Natural killer cell (primary cell): Measurements from ENCODE around the gene PTPRA. TPM values are rescaled to one million over a fixed set of nuclear protein-coding genes. Genes with fewer than 3 reads are reported as not detected.

Source experiments
- ATAC-seq, 3 donors: fragments of 150-1000 bp in 2 of 3; fragments of 200-7000 bp in 1 of 3; cut with Tn5 transposase; 1 replicate in 1 of 3; 2 replicates in 2 of 3; pipeline ENCODE4 v1.10.0; 2021; ENCODE audit warnings: mild to moderate bottlenecking in 2 of 3, moderate library complexity in 2 of 3
- DNase-seq, 2 donors: peaks; one replicate each; pipeline versions ENCODE4 v3.0.0 to v3.0.0-alpha.2; 2013 to 2021; ENCODE audit warnings: mixed read lengths in 1 of 2
- H3K27ac ChIP-seq: one replicate; pipeline ENCODE4 v1.5.1; 2013; ENCODE audit warnings: mild to moderate bottlenecking, low read length
- H3K27me3 ChIP-seq: one replicate; pipeline ENCODE4 v1.6.1; 2013; ENCODE audit warnings: low read length; ENCODE audit not compliant: control insufficient read depth, insufficient read depth
- H3K36me3 ChIP-seq: one replicate; pipeline ENCODE4 v1.6.1; 2013; ENCODE audit warnings: low read length; ENCODE audit not compliant: control insufficient read depth, insufficient read depth
- H3K4me1 ChIP-seq: one replicate; pipeline ENCODE4 v1.6.1; 2013; ENCODE audit warnings: low read length; ENCODE audit not compliant: control insufficient read depth, insufficient read depth
- H3K4me3 ChIP-seq: one replicate; pipeline ENCODE4 v1.5.1; 2013; ENCODE audit warnings: low read length
- H3K9me3 ChIP-seq: one replicate; pipeline ENCODE4 v1.6.1; 2013; ENCODE audit warnings: low read length; ENCODE audit not compliant: control insufficient read depth, insufficient read depth
- H3K27ac Mint-ChIP-seq, 2 donors: one replicate each; pipeline ENCODE4 v1.8.0; 2022; ENCODE audit warnings: mild to moderate bottlenecking in 2 of 2, mixed read lengths in 2 of 2, moderate library complexity in 1 of 2
- H3K27me3 Mint-ChIP-seq, 2 donors: one replicate each; pipeline ENCODE4 v1.8.0; 2022; ENCODE audit warnings: low read depth in 2 of 2, mixed read lengths in 2 of 2
- H3K36me3 Mint-ChIP-seq: one replicate; pipeline ENCODE4 v1.8.0; 2022; ENCODE audit warnings: mixed read lengths
- H3K4me1 Mint-ChIP-seq, 2 donors: one replicate each; pipeline ENCODE4 v1.8.0; 2022; ENCODE audit warnings: mixed read lengths in 2 of 2
- H3K4me3 Mint-ChIP-seq: one replicate; pipeline ENCODE4 v1.8.0; 2022; ENCODE audit warnings: mild to moderate bottlenecking, moderate library complexity, mixed read lengths
- H3K9me3 Mint-ChIP-seq, 2 donors: one replicate each; pipeline ENCODE4 v1.8.0; 2022; ENCODE audit warnings: mixed read lengths in 2 of 2
- WGBS: methylation state at CpG from one replicate; pipeline ENCODE4 v1.1.7; 2013; ENCODE audit warnings: missing lambda C conversion rate; ENCODE audit not compliant: insufficient coverage; 5-methylcytosine and 5-hydroxymethylcytosine counted together
- intact Hi-C: fragments of 100-400 bp; cut with micrococcal nuclease; formaldehyde crosslinking; loops from one replicate; pipeline ENCODE4 v1.14.2; 2022
- total RNA-seq, 4 donors: library from RNA; stranded (reverse); fragments of 120-200 nt in 1 of 4; gene quantifications; one replicate each; pipeline versions ENCODE4 v1.2.3 to v1.2.4, GENCODE V29; 2013 to 2022
- TF ChIP-seq, protein P1 (sequence below): fragments of 200-600 bp; IDR thresholded peaks from one replicate; pipeline ENCODE4 v1.8.0; 2022; ENCODE audit warnings: antibody characterized with exemption

Gene PTPRA
- total RNA-seq, 3 donors from 2014 or later (not counting 1 experiment from before 2014, with no cell fraction given), result 125 to 172 (median 141) TPM

DNA sequence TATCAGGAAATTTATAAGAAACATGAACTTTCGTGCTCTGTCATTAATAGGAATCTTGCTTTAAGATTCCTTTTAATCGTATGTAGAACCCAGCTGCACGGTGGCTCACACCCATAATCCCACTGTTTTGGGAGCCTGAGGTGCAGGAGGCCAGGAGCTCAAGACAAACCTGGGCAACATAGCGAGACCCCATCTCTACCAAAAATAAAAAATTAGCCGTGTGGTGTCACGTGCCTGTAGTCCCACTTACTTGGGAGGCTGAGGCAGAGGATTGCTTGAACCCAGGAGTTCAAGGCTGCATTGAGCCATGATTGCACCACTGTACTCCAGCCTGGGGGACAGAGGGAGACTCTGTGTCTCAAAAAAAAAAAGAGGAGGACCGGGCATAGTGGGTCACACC lies 7.4 kb downstream of the PTPRA start:
- WGBS, result 77% methylated on average over 6 of the region's 7 CpGs
- Histone ChIP-seq H3K4me1 (peaks cover 8% of the 10 kb centered on the region), H3K9me3 (no peaks in the 10 kb centered on the region), H3K4me3 (no peak overlapping the region), H3K27ac (no peak overlapping the region), H3K36me3 (no peaks in the 10 kb centered on the region), H3K27me3 (no peaks in the 10 kb centered on the region)
- TF ChIP-seq, protein P1, sequence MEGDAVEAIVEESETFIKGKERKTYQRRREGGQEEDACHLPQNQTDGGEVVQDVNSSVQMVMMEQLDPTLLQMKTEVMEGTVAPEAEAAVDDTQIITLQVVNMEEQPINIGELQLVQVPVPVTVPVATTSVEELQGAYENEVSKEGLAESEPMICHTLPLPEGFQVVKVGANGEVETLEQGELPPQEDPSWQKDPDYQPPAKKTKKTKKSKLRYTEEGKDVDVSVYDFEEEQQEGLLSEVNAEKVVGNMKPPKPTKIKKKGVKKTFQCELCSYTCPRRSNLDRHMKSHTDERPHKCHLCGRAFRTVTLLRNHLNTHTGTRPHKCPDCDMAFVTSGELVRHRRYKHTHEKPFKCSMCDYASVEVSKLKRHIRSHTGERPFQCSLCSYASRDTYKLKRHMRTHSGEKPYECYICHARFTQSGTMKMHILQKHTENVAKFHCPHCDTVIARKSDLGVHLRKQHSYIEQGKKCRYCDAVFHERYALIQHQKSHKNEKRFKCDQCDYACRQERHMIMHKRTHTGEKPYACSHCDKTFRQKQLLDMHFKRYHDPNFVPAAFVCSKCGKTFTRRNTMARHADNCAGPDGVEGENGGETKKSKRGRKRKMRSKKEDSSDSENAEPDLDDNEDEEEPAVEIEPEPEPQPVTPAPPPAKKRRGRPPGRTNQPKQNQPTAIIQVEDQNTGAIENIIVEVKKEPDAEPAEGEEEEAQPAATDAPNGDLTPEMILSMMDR, result no peak
- Mint-ChIP-seq H3K27me3 (no peaks in the 10 kb centered on the region), H3K27ac (peak overlapping the region; percentile 35 to 48), H3K36me3 (no peaks in the 10 kb centered on the region), H3K4me1 (peaks cover 66% of the 10 kb centered on the region in 2 donors), H3K9me3 (no peaks in the 10 kb centered on the region), H3K4me3 (no peak overlapping the region)
- intact Hi-C loops, result no loop called here
- DNase-seq, result no peak
- ATAC-seq, result no peak

- Mint-ChIP-seq H3K4me1 (peaks cover 61 to 68% of the 10 kb centered on the region in 2 donors), H3K27ac (peak overlapping the region; percentile 24 to 64), H3K27me3 (no peaks in the 10 kb centered on the region), H3K4me3 (no peak overlapping the region), H3K9me3 (no peaks in the 10 kb centered on the region), H3K36me3 (no peaks in the 10 kb centered on the region)
- Histone ChIP-seq H3K36me3 (no peaks in the 10 kb centered on the region), H3K9me3 (no peaks in the 10 kb centered on the region), H3K27me3 (no peaks in the 10 kb centered on the region), H3K4me1 (peaks cover 5% of the 10 kb centered on the region), H3K4me3 (no peak overlapping the region), H3K27ac (no peak overlapping the region)
- intact Hi-C loops, result no loop called here
- TF ChIP-seq, protein P1, result no peak
- WGBS, result 71% methylated on average over 1 of the region's 3 CpGs
- ATAC-seq, result peak in 1 of 3 donors; percentile 15
- no peak for DNase-seq
Observed at GRCh38 chr20:2883726-2884637, 10.7 kb downstream of the PTPRA start.

DNA sequence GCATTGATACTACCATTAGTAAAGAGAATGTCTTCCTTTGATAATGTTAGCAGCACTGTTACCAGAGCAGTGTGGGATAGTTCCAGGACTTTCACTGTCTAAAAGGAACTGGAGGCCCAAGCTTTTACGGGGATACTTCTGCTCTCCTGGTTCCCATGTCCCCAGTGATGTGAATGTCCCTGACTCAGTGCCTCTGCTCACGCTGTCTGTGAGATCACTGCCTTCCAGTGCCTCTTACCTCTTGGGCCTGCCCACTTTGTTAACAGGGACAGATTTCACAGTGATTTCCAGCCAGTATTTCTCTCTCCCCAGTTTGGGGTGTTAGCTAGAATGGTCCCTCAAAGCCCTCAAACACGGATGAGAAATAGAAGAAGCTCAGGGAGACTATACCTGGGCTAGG lies 14.4 kb downstream of the PTPRA start:
- Mint-ChIP-seq H3K4me3 (no peak overlapping the region), H3K4me1 (peaks cover 76 to 79% of the 10 kb centered on the region in 2 donors), H3K27ac (peak overlapping the region in 1 of 2 donors; percentile 2), H3K9me3 (no peaks in the 10 kb centered on the region), H3K36me3 (no peaks in the 10 kb centered on the region), H3K27me3 (no peaks in the 10 kb centered on the region)
- DNase-seq (no peak), ATAC-seq (no peak)
- Histone ChIP-seq H3K27ac (no peak overlapping the region), H3K36me3 (no peaks in the 10 kb centered on the region), H3K9me3 (no peaks in the 10 kb centered on the region), H3K4me1 (peaks cover 5% of the 10 kb centered on the region), H3K27me3 (no peaks in the 10 kb centered on the region), H3K4me3 (no peak overlapping the region)
- intact Hi-C loops, result no loop called here
- WGBS, result 98% methylated on average over 2 of the region's 3 CpGs
- TF ChIP-seq, protein P1, result no peak
